HG03103 (cell line): ENCODE measurements around the gene ZNF580.

Experiments
- ATAC-seq: cut with Tn5 transposase; IDR thresholded peaks from one replicate; pipeline ENCODE4 v1.9.1; 2021; ENCODE audit warnings: low read depth; ENCODE audit not compliant: unreplicated experiment

ZNF580 gene

DNA sequence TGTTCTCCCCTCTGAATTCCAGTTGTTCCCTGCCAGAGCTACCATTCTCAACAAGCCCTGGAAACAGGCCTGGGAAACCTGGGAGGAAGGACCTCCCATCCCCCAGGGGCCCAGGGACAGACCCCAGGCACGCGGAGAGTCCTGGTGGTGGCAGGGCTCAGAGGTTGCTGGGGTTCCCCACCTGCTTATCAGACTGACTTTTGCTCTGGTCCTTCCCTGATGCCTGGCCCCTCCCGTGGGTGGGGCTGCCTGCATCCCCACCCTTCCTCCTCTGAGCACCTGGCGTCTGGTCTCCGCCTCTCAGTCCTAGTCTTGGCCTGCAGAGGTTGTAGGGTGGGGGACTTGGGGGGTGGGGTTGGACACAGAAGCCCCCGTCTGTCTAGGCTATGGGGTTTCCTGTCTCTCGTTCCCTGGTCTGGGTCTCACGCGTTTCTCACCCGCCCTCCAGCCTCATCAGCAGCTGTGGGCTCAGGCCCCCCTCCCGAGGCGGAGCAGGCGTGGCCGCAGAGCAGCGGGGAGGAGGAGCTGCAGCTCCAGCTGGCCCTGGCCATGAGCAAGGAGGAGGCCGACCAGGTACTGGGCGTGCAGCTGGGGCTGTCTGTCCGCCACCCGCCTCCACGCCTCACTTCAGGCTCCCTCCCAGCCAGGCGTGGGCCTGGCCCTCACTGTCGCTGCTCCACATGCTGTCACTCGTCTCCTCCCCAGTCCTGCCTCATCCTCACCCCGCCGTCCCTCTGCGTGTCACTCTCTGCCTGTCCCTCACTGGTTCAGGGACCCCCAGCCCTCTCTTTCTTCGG is 47.8 kb downstream of the ZNF580 start:
- no peak for ATAC-seq

DNA sequence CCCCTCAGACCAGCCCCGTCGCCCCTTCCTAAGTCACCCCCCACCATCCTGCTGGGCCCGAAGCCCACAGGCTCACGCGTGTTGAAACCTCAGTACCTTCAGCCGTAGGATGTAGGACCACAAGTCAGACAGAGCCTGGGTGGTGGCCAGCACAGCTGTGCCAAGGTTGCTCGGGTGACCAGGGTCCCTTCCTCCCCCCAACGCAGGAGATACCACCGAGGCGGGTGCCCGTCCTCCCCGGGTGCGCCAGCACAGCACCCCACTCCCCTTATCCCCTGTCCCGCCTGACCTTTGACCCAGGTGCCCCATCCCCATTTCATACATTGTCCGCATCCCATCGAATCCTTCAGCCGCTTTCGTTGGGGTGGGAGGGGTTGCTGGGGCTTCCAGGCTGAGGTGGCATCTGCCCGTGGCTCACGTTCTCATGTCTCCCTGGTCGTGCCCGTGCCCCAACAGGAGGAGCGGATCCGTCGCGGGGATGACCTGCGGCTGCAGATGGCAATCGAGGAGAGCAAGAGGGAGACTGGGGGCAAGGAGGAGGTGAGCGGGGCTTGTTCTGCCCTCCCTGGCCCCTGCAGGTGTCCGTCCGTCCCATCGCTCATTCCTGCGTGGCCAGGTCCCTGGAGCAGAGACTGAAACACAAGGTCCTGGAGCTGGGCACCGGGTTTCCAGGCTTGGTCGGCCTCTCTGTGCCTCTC is 48.8 kb downstream of the ZNF580 start:
- no peak for ATAC-seq

DNA sequence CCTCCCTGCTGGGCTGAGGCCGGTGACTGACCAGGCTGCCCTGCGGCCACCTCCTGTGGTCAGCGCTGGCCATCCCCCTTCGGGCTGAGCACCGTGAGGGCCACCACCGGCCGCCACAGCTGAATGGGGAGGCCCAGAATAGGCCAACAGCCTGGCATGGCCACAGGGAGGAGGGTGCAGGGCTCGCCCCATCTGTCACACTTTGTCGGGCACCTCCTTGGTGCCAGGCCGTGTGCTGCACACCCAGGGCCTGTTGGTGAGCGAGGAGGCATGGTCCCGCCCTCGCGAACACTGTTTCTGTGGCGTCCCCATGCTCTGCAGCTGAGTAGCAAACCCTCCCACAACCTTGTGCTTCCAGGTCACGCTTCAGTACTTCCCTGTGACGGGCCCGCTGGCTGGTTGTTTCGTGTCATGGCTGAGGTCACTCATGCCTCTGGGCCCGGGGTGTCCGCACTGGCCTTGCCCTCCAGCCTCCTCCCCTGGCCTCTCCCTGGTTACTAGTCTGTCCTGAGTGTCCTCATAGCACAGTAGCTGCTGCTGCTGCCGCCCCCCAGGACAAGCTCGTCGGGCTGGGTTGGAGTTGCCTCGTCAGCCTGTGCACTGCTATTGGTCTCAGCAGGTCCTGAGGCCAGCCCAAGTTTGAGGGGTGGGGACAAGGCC is 49.4 kb downstream of the ZNF580 start:
- ATAC-seq: no peak

DNA sequence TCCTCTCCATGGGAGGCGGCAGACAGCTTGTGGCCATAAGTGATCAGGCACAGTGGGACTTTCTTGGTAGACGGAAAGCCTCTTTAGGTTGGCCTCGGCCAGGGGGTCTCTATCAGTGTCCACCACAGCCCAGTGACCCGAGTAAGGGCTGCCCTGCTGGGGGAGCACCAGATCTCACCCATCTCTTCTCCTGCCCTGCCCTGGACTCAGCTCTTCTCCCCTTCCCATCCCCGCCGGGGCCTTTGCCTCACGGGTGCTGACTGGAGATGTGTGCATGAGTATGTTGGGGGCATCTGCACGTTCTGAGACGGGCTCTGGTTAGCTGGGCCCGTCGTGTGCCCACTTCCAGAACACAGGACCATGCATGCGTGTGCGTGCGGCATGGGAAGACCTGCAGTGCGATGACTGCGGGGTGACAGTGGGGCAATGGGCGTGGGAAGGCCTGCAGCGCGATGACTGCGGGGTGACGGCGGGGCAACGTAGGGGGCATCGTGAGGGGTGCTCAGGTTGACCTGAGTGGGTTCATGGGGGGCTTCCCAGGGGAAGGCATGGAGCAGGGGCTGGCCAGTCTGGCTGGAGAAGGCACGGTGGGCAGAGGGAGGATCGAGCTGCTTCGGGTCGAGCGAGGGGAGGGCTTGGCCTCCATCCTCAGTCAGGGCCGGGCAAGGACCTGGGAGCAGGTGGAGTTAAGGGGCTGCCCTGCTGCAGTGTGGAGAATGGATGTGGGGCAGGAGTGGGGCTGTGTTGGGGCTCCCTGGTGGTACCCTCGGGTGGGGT is 50.2 kb downstream of the ZNF580 start:
- no peak for ATAC-seq

- ATAC-seq: no peak
Measured at GRCh38 chr19:55691561-55692481, 51.0 kb downstream of the ZNF580 start.

- no peak for ATAC-seq
Measured at GRCh38 chr19:55692681-55693081, 51.9 kb downstream of the ZNF580 start.
